Right hindlimb (tissue), 1 donor: ENCODE measurements around the gene TSPY8.
"Not testable (repeated sequence)": the region's sequence is repeated elsewhere in the genome, so short reads cannot be mapped to it uniquely, and the experiment has no call there.

ENCODE experiments used
- DNase-seq: peaks from one replicate; pipeline ENCODE4 v3.0.0-alpha.2; 2018

The TSPY8 gene, protein sequence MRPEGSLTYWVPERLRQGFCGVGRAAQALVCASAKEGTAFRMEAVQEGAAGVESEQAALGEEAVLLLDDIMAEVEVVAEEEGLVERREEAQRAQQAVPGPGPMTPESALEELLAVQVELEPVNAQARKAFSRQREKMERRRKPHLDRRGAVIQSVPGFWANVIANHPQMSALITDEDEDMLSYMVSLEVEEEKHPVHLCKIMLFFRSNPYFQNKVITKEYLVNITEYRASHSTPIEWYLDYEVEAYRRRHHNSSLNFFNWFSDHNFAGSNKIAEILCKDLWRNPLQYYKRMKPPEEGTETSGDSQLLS

DNA sequence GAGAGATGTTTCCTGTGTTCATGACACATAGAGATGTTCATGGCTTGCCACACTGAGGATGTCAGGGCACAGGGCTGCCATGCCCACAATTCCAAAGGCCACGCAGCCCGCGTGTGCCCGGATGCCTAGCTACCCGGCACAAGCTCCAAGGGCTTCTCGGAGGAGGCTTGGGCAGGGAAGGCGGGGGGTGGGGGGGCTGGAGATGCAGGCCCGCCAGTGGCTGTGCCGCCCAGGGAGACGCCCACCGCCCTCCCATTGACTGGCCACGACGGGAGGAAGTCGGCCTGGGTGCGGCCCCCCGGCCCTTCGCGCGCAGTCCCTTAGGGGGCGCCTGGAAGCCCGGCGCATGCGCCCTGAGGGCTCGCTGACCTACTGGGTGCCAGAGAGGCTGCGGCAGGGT, at the start of gene TSPY8:
Gene TSPY8, plus strand, starts transcription at position 301 of the 400 bp plus-strand sequence. Its CDS starts 46 bp downstream, at position 347.
- not testable (repeated sequence) for DNase-seq

DNA sequence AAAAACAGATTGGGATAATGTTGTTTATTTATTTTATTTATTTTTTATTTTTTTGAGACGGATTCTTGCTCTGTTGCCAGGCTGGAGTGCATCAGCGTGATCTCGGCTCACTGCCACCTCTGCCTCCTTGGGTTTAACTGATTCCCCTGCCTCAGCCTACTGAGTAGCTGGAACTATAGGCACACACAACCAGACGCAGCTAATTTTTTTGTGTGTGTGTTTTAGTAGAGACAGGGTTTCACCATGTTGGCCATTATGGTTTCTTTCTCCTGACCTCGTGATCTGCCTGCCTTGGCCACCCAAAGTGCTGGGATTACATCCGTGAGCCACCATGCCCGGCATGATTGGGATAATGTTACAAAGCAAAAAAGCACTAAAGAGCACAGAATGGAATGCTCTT, 36.6 kb upstream of the TSPY8 start:
- DNase-seq: no peak

DNA sequence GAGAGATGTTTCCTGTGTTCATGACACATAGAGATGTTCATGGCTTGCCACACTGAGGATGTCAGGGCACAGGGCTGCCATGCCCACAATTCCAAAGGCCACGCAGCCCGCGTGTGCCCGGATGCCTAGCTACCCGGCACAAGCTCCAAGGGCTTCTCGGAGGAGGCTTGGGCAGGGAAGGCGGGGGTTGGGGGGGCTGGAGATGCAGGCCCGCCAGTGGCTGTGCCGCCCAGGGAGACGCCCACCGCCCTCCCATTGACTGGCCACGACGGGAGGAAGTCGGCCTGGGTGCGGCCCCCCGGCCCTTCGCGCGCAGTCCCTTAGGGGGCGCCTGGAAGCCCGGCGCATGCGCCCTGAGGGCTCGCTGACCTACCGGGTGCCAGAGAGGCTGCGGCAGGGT, 20.4 kb upstream of the TSPY8 start, which contains the start of gene TSPY4:
Gene TSPY4, plus strand, starts transcription at position 301 of the 400 bp plus-strand sequence. Its CDS starts 46 bp downstream, at position 347.
- DNase-seq: not testable (repeated sequence)

DNA sequence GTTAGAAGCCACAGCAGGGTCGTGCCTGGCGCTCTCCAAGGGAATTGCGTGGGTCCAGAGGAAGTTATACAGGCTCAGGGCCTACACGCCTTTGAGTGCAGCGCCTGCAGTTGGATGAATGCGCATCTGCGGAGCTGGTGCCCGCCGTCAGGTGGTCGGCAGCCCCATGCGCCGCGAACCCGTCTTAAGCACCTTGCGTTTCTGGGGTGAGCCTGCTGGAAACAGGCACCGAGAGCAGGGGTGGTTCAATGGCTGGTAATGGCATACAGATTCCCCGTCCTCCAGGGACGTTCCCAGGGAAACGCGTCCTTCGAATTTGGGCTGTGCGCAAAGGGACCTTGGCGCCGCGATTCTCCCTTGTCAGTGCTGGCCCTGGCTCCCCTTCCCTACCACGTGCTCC, 38.9 kb downstream of the TSPY8 start:
- not testable (repeated sequence) for DNase-seq

DNA sequence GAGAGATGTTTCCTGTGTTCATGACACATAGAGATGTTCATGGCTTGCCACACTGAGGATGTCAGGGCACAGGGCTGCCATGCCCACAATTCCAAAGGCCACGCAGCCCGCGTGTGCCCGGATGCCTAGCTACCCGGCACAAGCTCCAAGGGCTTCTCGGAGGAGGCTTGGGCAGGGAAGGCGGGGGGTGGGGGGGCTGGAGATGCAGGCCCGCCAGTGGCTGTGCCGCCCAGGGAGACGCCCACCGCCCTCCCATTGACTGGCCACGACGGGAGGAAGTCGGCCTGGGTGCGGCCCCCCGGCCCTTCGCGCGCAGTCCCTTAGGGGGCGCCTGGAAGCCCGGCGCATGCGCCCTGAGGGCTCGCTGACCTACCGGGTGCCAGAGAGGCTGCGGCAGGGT, 40.5 kb downstream of the TSPY8 start, which contains the start of gene TSPY3:
Gene TSPY3, plus strand, starts transcription at position 301 of the 400 bp plus-strand sequence. Its CDS starts 46 bp downstream, at position 347.
- DNase-seq: not testable (repeated sequence)
